Gastrocnemius medialis (tissue), 4 donors: ENCODE data around the gene ST7. TPM values are rescaled to one million over a fixed set of nuclear protein-coding genes. Genes with fewer than 3 reads are reported as not detected.

Source experiments
- ATAC-seq, 2 donors: fragments of 150-250 bp; one replicate each; pipeline ENCODE4 v1.9.1; 2016
- DNase-seq, 2 donors: peaks; one replicate each; pipeline ENCODE4 v3.0.0-alpha.2; 2019
- H3K27ac ChIP-seq, 4 donors: fragments of 200-600 bp; sonication (generic); 1 replicate in 1 of 4; 2 replicates in 3 of 4; pipeline ENCODE4 v1.5.1; 2016 to 2018; ENCODE audit warnings: mild to moderate bottlenecking in 2 of 4, moderate library complexity in 1 of 4
- H3K27me3 ChIP-seq, 3 donors: fragments of 200-600 bp; sonication (generic) in 2 of 3; 1 replicate in 1 of 3; 2 replicates in 2 of 3; pipeline versions ENCODE4 v1.5.1 to v1.6.0; 2016 to 2019; ENCODE audit warnings: mild to moderate bottlenecking in 1 of 3, moderate library complexity in 1 of 3
- H3K36me3 ChIP-seq, 2 donors: fragments of 200-600 bp; sonication (generic) in 1 of 2; one replicate each; pipeline ENCODE4 v1.5.1; 2017 to 2018
- H3K4me1 ChIP-seq, 2 donors: fragments of 200-600 bp; sonication (generic) in 1 of 2; one replicate each; pipeline ENCODE4 v1.5.1; 2016 to 2017; ENCODE audit warnings: mild to moderate bottlenecking in 2 of 2
- H3K4me3 ChIP-seq, 4 donors: fragments of 200-600 bp; sonication (generic) in 3 of 4; 1 replicate in 1 of 4; 2 replicates in 3 of 4; pipeline ENCODE4 v1.5.1; 2016 to 2019; ENCODE audit warnings: mild to moderate bottlenecking in 2 of 4
- H3K9me3 ChIP-seq, 3 donors: fragments of 200-600 bp; sonication (generic) in 2 of 3; 1 replicate in 1 of 3; 2 replicates in 2 of 3; pipeline ENCODE4 v1.5.1; 2016 to 2019
- POLR2A ChIP-seq, 2 donors: fragments of 450-650 bp; IDR thresholded peaks; one replicate each; pipeline ENCODE4 v1.6.1; 2017; ENCODE audit warnings: antibody characterized with exemption in 2 of 2, mild to moderate bottlenecking in 2 of 2, moderate library complexity in 2 of 2
- in situ Hi-C, 4 donors: fragments of 200-750 bp; cut with MboI; loops; one replicate each; pipeline versions ENCODE4 v1.15.0 to v1.8.0; 2017; ENCODE audit warnings: low sequenced_read_pairs in 4 of 4
- intact Hi-C: fragments of 100-400 bp; cut with DNase I; formaldehyde crosslinking; loops from one replicate; pipeline ENCODE4 v1.15.1; 2023; ENCODE audit warnings: low total_unique reads
- total RNA-seq, 4 donors: library from RNA; depleted of rRNA; stranded (reverse); fragments of >200 nt; gene quantifications; one replicate each; pipeline versions ENCODE4 v1.1.0 to v1.2.3, GENCODE V29; 2016
- TF ChIP-seq, protein P1 (sequence below), 5 experiments: fragments of 450-650 bp in 3 of 5; fragments of 200-600 bp in 2 of 5; sonication (generic) in 2 of 5; IDR thresholded peaks in 4 of 5; conservative IDR thresholded peaks in 1 of 5; 1 replicate in 4 of 5; 2 replicates in 1 of 5; pipeline ENCODE4 v1.5.1; 2016 to 2019; ENCODE audit warnings: antibody characterized with exemption in 5 of 5, mild to moderate bottlenecking in 3 of 5, moderate library complexity in 3 of 5

Gene ST7
- total RNA-seq, 4 donors from 2014 or later: 5.5 to 14.5 (median 11.9) TPM

DNA sequence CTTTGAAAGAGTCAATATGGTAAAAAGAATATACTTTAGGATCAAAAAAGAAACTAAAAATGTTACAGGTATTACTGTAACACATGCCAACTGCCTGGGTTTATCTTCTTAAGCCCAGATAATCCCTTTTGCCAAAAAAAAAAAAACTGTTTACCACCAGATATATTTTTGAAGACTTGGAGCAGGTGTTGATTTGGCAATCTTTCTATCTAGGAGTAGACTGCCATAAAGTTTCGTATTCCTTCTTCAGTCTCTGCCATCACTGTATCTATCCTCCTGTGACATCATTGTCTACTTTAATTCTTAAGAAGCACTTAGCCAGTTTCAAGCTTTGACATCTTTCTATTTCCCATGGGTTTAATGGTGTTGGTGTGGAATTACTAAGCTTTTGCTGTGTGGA, 161.0 kb downstream of the ST7 start:
- intact Hi-C loops (no loop called here), in situ Hi-C loops (loop anchor here in 3 of 4 donors (5.0 to 25.0 kb wide), 3 partner anchors 127 to 477 kb away; no protein-coding TSS in a partner anchor)
- H3K4me1 ChIP-seq: peaks cover 41 to 46% of the 10 kb centered on the region in 2 donors
- no peak for TF ChIP-seq POLR2A (IDR thresholded peaks at IDR 0.05)
- TF ChIP-seq, protein P1, sequence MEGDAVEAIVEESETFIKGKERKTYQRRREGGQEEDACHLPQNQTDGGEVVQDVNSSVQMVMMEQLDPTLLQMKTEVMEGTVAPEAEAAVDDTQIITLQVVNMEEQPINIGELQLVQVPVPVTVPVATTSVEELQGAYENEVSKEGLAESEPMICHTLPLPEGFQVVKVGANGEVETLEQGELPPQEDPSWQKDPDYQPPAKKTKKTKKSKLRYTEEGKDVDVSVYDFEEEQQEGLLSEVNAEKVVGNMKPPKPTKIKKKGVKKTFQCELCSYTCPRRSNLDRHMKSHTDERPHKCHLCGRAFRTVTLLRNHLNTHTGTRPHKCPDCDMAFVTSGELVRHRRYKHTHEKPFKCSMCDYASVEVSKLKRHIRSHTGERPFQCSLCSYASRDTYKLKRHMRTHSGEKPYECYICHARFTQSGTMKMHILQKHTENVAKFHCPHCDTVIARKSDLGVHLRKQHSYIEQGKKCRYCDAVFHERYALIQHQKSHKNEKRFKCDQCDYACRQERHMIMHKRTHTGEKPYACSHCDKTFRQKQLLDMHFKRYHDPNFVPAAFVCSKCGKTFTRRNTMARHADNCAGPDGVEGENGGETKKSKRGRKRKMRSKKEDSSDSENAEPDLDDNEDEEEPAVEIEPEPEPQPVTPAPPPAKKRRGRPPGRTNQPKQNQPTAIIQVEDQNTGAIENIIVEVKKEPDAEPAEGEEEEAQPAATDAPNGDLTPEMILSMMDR (IDR thresholded peaks at IDR 0.05 in 4 of 5, conservative IDR thresholded peaks at IDR 0.05 in 1 of 5): no peak
- H3K27me3 ChIP-seq: no peaks in the 10 kb centered on the region
- H3K9me3 ChIP-seq: no peaks in the 10 kb centered on the region
- H3K4me3 ChIP-seq: no peak overlapping the region
- H3K36me3 ChIP-seq: no peaks in the 10 kb centered on the region
- peak overlapping the region; percentile 50 to 70 (median 59) for H3K27ac ChIP-seq
- DNase-seq: no peak
- ATAC-seq: peak; percentile 77 to 83

DNA sequence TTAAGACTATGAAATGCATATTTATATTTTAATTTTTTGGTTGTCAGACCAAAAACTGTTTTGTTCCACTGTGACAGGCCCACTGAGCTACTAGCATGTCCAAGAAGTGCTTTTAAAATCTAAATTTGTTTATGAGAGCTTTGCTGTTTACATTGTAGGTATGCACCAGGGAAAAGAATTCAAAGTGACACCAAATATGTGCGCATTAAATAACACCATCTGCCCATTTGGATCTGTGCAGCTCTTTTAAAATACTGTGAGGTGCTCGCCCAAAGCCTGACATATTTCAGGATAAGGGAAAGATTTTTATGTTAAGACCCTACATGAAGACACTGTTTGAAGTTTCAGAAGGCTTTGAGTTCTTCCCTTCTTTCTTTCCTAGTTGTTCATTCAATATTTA, 162.9 kb downstream of the ST7 start:
- peaks cover 28 to 34% of the 10 kb centered on the region in 2 donors for H3K4me1 ChIP-seq
- H3K4me3 ChIP-seq: no peak overlapping the region
- H3K36me3 ChIP-seq: no peaks in the 10 kb centered on the region
- DNase-seq (no peak), ATAC-seq (no peak)
- intact Hi-C loops (loop anchor here (5.0 kb wide), 1 partner anchor 254 kb away; the partner anchor contains the start of gene CAPZA2), in situ Hi-C loops (loop anchor here in 2 of 4 donors (10.0 to 25.0 kb wide), 2 partner anchors 131 to 479 kb away; no protein-coding TSS in a partner anchor)
- no peaks in the 10 kb centered on the region for H3K9me3 ChIP-seq
- H3K27ac ChIP-seq: no peak overlapping the region
- TF ChIP-seq, protein P1 (IDR thresholded peaks at IDR 0.05 in 4 of 5, conservative IDR thresholded peaks at IDR 0.05 in 1 of 5): no peak
- TF ChIP-seq POLR2A (IDR thresholded peaks at IDR 0.05): no peak
- H3K27me3 ChIP-seq: no peaks in the 10 kb centered on the region

DNA sequence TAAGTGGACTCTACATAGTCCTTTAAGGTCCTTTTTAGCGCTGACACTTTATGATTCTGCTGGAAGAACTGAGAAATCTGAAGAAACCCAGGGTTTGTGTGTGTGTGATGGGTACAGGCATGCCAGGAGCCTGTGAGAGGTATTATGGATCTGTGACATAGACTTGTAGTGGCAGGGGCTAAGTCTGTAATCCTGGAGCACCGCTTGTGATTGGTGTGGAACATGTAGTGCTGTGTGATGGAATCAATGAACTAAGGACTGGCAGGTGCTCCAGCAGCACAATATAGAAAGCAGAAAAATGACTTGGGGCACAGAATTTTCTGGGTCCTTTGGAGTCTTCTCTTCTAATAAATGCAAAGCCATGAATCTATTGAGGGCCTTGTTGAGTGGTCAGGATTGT, 163.9 kb downstream of the ST7 start:
- Histone ChIP-seq H3K27ac (no peak overlapping the region), H3K36me3 (no peaks in the 10 kb centered on the region), H3K4me1 (peaks cover 19 to 25% of the 10 kb centered on the region in 2 donors), H3K27me3 (no peaks in the 10 kb centered on the region), H3K9me3 (no peaks in the 10 kb centered on the region), H3K4me3 (no peak overlapping the region)
- TF ChIP-seq, protein P1 (IDR thresholded peaks at IDR 0.05 in 4 of 5, conservative IDR thresholded peaks at IDR 0.05 in 1 of 5): no peak
- TF ChIP-seq POLR2A (IDR thresholded peaks at IDR 0.05): no peak
- in situ Hi-C loops: loop anchor here in 2 of 4 donors (10.0 to 25.0 kb wide), 2 partner anchors 132 to 480 kb away; no protein-coding TSS in a partner anchor
- ATAC-seq (no peak), DNase-seq (no peak)
- intact Hi-C loops: loop anchor here (5.0 kb wide), 1 partner anchor 255 kb away; the partner anchor contains the start of gene CAPZA2

DNA sequence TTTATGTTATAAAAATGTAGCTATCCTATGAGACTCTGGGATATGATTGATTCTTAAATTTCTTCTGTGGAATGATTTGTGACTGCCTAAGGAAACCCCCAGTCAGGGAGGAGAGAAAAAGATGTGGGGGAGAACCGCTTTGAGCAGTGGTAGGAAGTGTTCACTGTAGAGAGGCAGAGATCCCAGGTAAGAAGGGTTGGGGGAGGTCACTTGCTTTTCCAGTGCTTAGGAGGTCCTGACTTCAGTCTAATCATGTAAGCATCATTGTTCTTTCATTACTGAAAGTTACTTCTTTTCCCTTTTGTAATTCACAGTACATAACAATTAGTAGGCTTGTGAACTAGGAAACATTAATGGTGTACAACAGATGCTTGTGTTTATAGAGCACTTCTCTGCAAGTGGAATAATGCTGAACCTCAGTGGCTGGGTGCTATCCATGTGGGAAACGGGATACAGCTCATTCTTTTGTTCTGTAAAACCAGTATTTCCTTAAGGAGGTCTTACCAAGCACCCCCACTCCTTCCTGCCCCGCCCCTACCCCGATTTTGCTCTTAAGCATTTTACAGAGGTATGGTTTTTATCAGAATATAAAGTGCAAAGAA, 165.4 kb downstream of the ST7 start:
- H3K9me3 ChIP-seq: no peaks in the 10 kb centered on the region
- TF ChIP-seq POLR2A (IDR thresholded peaks at IDR 0.05): no peak
- TF ChIP-seq, protein P1 (IDR thresholded peaks at IDR 0.05 in 4 of 5, conservative IDR thresholded peaks at IDR 0.05 in 1 of 5): no peak
- in situ Hi-C loops (loop anchor here in 2 of 4 donors (10.0 to 25.0 kb wide), 2 partner anchors 134 to 481 kb away; no protein-coding TSS in a partner anchor), intact Hi-C loops (loop anchor here (1.0 to 5.0 kb wide), 3 partner anchors 131 to 256 kb away; partner anchors contain the start of gene CAPZA2)
- no peak overlapping the region for H3K4me3 ChIP-seq
- no peak overlapping the region for H3K27ac ChIP-seq
- no peaks in the 10 kb centered on the region for H3K36me3 ChIP-seq
- DNase-seq: no peak
- no peak for ATAC-seq
- peaks cover 14 to 25% of the 10 kb centered on the region in 2 donors for H3K4me1 ChIP-seq
- H3K27me3 ChIP-seq: no peaks in the 10 kb centered on the region
